LNCaP clone FGC (cell line): ENCODE results near the gene CCDC50.
A peak's percentile ranks its signal among the peaks of the same experiment; 100 is the strongest.

Experiments used
- DNase-seq: peaks from one replicate; pipeline ENCODE4 v3.0.0-alpha.2; 2011; ENCODE audit warnings: low read depth
- H3K4me3 ChIP-seq: 2 replicates; pipeline ENCODE4 v1.5.1; 2011; ENCODE audit warnings: mild to moderate bottlenecking, low read depth, low read length, control low read depth
- CTCF ChIP-seq: IDR thresholded peaks from 2 replicates; pipeline ENCODE4 v1.5.1; 2012; ENCODE audit warnings: mild to moderate bottlenecking; ENCODE audit not compliant: control insufficient read depth, insufficient read depth; ENCODE audit errors: extremely low read depth

Gene CCDC50

GRCh38 chr3:191292243-191293015 lies 36.8 kb upstream of the CCDC50 start:
- no peak overlapping the region for H3K4me3 ChIP-seq
- no peak for DNase-seq
- TF ChIP-seq CTCF, result no peak

GRCh38 chr3:191294291-191294690 lies 34.9 kb upstream of the CCDC50 start:
- no peak for TF ChIP-seq CTCF
- no peak overlapping the region for H3K4me3 ChIP-seq
- no peak for DNase-seq

- H3K4me3 ChIP-seq, result no peak overlapping the region
- DNase-seq, result peak; percentile 69
Measured at GRCh38 chr3:191296041-191296541, 33.1 kb upstream of the CCDC50 start.

GRCh38 chr3:191298846-191299245 lies 30.3 kb upstream of the CCDC50 start:
- TF ChIP-seq CTCF, result no peak
- DNase-seq, result no peak
- H3K4me3 ChIP-seq, result no peak overlapping the region

More at GRCh38 chr3:191296041-191296541, 33.1 kb upstream of the CCDC50 start:
- no peak for TF ChIP-seq CTCF

GRCh38 chr3:191300422-191300821 lies 28.8 kb upstream of the CCDC50 start:
- no peak for DNase-seq
- no peak for TF ChIP-seq CTCF
- H3K4me3 ChIP-seq, result no peak overlapping the region

- H3K4me3 ChIP-seq, result no peak overlapping the region
- TF ChIP-seq CTCF, result no peak
- DNase-seq, result no peak
Measured at GRCh38 chr3:191301017-191301416, 28.2 kb upstream of the CCDC50 start.

GRCh38 chr3:191301782-191302411 lies 27.3 kb upstream of the CCDC50 start:
- H3K4me3 ChIP-seq, result no peak overlapping the region
- no peak for TF ChIP-seq CTCF
- DNase-seq, result no peak
